Epithelial cell of proximal tubule (primary cell): ENCODE measurements around the gene CAB39L. TPM values are rescaled to one million over a fixed set of nuclear protein-coding genes. Genes with fewer than 3 reads are reported as not detected.

Experiments used
- DNase-seq: peaks from one replicate; pipeline ENCODE4 v3.0.0-alpha.2; 2011; ENCODE audit warnings: low read depth
- H3K4me3 ChIP-seq: 2 replicates; pipeline ENCODE4 v1.5.1; 2011; ENCODE audit warnings: low read depth, mild to moderate bottlenecking, low read length
- CTCF ChIP-seq: conservative IDR thresholded peaks from 2 replicates; pipeline ENCODE4 v1.5.1; 2012; ENCODE audit warnings: low read depth, mild to moderate bottlenecking, low read length
- total RNA-seq: library from RNA; depleted of rRNA; stranded (reverse); fragments of >200 nt; gene quantifications from 2 replicates; pipeline ENCODE4 v1.2.3, GENCODE V29; 2015

The CAB39L gene
- total RNA-seq, 1 donor from 2014 or later, result 5.2 TPM

GRCh38 chr13:49287995-49288394, 155.9 kb downstream of the CAB39L start:
- H3K4me3 ChIP-seq, result no peak overlapping the region
- no peak for DNase-seq
- TF ChIP-seq CTCF, result no peak

GRCh38 chr13:49279885-49280284, 164.0 kb downstream of the CAB39L start:
- no peak for TF ChIP-seq CTCF
- DNase-seq, result no peak

GRCh38 chr13:49279112-49279511, 164.8 kb downstream of the CAB39L start:
- TF ChIP-seq CTCF, result no peak
- DNase-seq, result no peak
- H3K4me3 ChIP-seq, result no peak overlapping the region

More at GRCh38 chr13:49279885-49280284, 164.0 kb downstream of the CAB39L start:
- no peak overlapping the region for H3K4me3 ChIP-seq

- TF ChIP-seq CTCF, result no peak
- no peak for DNase-seq
- H3K4me3 ChIP-seq, result no peak overlapping the region
Observed at GRCh38 chr13:49278211-49278610, 165.7 kb downstream of the CAB39L start.

GRCh38 chr13:49272296-49272695, 171.6 kb downstream of the CAB39L start:
- no peak overlapping the region for H3K4me3 ChIP-seq
- DNase-seq, result no peak
- no peak for TF ChIP-seq CTCF

- TF ChIP-seq CTCF, result no peak
- H3K4me3 ChIP-seq, result no peak overlapping the region
- DNase-seq, result no peak
Observed at GRCh38 chr13:49271264-49271663, 172.6 kb downstream of the CAB39L start.

- DNase-seq, result no peak
- H3K4me3 ChIP-seq, result no peak overlapping the region
- no peak for TF ChIP-seq CTCF
Observed at GRCh38 chr13:49265822-49266221, 178.0 kb downstream of the CAB39L start.
